IPS DF 19.7 (cell line): Measurements from ENCODE around the gene HECW1.
"Not testable (repeated sequence)": the region's sequence is repeated elsewhere in the genome, so short reads cannot be mapped to it uniquely, and the experiment has no call there.

Experiments used
- DNase-seq: peaks from one replicate; pipeline ENCODE4 v3.0.0-alpha.2; 2013; ENCODE audit warnings: low read depth, low spot score

Gene HECW1

DNA sequence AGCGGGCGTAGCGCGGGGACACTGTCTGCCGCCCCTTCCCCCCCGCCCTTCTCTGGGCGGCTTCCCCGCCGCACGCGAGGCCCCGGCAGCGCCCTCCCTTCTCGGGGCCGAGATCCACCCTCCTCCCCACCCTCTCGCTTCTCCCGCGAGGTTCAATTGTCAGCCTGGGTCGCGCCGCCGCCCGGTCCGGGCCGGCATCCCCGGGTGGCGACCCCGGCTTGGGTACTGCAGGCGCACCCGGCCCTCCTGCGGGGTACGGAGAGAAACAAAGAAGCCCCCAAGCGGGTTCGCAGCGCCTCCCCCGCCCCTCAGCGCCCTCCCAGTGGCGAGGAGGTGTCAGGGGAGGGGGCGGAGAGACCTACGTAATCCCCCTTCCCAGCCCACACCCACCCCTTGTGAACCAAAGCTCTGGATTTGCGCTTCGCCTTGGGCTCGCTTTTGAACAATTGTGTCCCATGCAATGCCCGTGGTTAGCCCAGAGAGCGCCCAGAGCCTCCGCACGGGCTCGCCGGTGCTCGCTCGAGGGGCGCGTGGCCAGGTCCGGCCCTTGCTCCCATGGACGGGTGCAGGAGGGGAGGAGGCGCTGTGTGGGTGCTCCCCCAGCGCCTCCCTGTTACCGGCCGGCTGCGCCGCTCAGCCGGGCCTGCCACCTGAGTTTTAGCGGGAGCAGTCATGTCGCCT, 634 bp downstream of the HECW1 start:
- DNase-seq, result no peak

DNA sequence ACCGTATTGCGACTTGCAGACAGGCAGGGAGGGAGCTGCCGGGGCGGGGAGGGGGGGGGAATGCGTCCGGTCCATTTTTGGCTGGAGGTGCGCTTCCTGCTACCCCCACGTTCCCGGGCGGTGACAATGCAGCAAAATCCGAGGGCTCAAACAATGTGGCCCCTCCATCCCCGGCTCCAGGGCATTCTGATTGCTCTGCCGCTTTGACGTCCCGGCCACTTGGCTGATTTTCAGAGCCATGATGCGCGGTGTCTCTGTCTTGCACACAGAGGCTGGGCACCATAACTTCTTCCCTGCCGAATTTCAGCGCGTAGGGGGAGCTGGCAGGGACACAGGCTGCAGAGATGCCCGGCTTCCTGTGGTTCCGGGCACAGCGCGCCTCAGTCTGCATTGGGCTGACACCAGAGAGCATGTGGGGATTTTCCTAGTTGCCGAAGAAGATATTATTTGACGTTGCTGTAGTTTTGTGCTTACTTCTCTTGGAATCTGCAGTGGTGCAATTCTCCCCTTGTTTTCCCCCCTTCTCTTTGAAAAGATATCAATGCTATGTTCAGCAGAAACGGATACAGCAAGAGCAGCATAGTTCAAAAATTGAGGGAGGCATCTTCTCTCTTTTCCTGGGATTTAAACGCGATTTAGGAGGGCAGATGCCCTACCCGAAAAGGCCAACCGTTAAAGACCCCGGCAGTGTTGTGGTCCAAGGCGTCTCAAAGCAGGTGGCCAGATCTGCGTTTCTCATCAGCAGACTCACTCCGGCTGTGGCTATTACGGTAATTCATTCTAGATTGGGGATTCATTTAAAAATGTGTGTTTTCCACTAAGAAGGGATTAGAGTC, 1.4 kb downstream of the HECW1 start:
- no peak for DNase-seq

DNA sequence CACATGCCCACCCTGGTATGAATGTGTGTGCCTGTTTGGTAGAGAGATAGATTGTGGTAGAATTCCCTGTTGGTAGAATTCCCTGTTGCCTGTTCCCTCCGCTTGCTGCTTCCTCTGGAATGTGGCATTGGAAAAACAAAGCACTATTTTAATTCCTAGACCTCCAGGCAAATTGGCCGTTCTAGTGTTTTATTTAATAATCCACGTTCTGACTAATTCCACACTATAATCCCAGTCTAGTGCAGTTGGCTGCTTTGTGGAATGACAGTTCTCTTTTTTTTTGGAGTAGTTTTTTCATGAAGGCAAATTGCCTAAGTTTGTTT, 2.0 kb downstream of the HECW1 start:
- no peak for DNase-seq

DNA sequence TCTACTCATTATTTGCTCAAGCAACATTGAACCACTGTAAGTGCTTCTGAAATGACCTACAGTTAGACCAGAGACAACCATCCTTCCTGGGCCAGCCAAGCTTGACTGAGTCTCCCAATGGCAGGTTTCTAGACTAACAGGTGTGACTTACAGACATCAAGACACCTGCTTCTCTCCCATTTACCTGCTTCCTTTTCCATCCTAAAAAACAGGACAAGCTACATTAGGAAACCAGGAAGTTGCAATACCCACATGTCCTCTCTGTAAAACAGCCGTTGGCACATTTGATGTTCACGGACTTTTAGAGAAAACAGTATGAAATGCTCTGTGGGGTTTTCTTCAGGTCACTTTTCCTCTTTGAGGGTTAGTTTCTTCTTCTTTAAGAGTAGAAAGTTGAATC, 4.0 kb downstream of the HECW1 start:
- no peak for DNase-seq

DNA sequence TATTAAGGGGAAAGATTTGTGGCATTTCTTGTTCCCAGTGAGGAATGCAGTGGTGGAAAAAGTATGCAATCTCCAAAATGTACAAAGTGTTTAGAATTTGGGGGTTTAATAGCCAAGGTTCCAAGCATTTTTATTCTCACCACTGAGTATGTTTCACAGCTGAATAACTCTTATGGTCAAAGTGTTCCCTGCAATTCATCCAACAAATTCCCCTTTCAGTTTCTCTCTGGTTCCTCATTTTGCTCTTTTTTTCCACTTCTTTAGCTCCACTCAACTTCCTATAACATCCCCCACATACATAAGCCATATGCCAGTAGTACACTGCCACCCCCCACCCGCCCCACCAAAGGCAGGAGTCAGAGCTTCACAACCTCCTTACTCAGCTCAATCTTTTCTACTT, 4.6 kb downstream of the HECW1 start:
- DNase-seq, result no peak

GRCh38 chr7:43117861-43118260, 5.4 kb downstream of the HECW1 start:
- DNase-seq, result no peak

DNA sequence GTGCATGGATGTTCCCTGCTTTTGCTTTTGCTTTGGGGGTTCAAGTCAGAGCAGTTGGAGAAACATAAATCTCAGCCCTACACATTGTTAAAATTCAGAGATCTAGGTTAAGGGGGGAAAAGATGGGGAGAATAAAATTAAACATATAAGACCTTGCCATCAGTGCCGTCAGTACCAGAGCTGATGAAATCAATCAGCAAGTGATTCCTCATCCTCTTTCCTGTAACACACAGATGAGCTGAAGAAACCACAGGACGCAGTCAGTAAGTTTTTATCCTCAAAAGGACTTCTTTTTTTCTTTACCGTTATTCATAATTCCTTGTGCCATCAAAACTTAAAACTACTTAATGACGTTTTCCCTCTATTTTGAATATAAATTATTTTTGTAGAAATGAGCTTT, 5.9 kb downstream of the HECW1 start:
- DNase-seq, result no peak

- no peak for DNase-seq
Measured at GRCh38 chr7:43119371-43120075, 7.1 kb downstream of the HECW1 start.

- no peak for DNase-seq
Measured at GRCh38 chr7:43121973-43122372, 9.5 kb downstream of the HECW1 start.

DNA sequence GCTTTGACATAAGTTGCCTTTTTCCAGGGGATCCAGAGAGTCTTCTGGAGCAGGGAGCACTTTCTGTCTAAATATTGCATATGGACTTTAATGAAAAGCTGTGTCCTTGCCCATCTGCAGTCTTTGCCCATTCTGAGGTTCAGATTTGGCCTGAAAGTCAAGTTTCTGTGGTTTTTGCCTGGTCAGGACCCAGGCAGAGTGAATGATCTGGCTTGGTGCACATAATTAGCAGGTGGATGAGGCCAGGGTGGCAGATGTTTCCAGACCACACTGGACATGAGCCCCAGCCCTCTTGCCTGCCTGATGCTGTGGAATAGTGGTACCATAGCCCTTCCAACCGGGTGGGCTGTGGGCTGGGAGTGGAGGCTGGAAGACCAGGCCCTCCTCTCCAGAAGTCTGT, 11.0 kb downstream of the HECW1 start:
- no peak for DNase-seq

DNA sequence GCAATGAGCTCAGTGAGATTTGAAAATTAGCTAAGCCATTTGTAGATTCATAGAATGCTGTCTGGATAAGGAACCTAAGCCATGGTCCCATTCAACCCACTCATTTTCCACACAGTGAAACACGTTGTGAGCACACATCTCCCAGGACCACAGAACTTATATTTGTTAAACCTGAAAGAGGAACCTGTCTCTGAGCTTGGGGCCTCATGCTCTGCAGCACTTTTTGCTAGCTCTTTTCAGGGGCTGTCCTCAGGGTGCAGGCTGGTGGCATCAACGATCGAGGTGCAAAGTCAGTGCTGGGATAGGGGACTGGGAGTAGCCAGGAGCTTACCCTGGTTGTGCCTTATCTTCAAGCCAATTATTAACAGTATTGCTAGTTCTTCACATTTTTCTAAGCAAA, 11.9 kb downstream of the HECW1 start:
- DNase-seq, result no peak

DNA sequence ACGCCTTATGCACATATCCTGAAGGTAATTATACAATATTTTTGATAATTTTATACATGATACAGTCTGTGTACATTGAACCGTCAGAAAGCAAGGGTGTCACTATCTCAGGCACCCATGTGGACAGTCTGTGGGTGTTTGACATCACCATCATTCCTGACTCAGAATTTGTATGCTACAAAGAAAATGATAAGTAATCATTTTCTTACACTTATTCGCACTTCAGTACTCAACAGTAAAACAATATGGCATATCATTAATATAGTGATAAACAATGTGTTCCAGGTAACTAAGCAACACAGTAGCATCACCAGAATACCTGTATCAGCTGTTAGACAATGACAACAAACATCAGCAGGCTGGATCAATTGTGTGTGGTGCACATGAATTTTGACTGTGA, 17.9 kb downstream of the HECW1 start:
- DNase-seq, result no peak

- peak; percentile 83 for DNase-seq
Measured at GRCh38 chr7:43135129-43135528, 22.7 kb downstream of the HECW1 start.

GRCh38 chr7:43136064-43136463, 23.6 kb downstream of the HECW1 start:
- DNase-seq, result no peak

GRCh38 chr7:43137121-43137744, 24.8 kb downstream of the HECW1 start:
- not testable (repeated sequence) for DNase-seq

DNA sequence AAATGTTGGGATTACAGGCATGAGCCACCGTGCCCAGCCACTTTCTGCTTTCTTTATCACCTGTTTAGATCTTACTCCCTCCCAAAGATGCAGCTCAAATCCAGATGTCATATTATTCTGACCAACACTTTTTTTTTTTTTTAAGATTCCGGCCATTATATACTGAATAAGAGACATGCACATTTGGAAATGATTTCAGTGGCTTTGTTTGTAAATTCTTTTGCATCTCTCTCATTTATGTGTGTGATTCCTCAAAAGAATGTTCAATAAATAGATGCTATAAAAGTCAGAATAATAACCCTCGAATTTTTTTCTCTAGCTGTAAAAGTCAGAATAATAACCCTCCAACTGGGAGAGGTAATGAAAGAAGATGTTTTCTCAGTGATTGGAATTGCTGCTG, 25.4 kb downstream of the HECW1 start:
- no peak for DNase-seq

GRCh38 chr7:43138710-43139109, 26.3 kb downstream of the HECW1 start:
- no peak for DNase-seq

DNA sequence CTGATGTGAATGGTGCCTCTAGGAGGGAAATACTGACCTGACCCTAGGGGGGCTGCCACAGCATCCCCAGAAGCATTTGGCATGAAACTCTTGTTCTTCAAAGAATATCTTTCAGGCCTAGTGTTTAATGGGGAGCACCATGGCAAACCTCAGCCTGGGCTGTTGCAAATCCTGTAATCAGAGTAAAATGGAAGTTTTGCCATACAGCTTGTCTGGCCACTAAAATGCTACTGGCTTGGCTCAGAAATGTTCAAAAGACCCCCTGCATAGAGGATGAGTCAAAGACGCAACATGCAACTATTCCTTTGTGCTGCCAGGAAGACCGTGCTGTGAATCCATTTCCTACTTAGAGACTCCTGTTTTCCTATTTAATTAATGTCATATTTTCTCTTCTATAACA, 26.7 kb downstream of the HECW1 start:
- peak; percentile 78 for DNase-seq

DNA sequence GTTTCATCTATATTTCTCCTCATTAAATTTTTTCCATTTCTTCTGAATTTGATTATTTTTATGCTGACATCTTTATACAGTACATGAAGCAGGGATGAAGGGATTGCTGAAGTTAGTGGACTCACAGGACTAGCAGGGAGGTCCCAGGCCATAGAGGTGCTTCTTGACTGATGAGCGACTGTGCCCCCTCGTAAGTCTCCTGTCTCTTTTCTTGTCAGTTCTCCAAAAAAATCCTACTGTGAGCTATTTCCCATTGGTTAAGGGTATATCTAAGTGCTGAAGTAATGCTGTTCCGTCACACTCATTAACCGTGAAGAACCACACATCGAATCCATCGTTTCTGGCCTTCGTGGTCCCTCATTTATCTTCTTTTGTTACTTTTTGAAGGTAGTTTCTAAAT, 27.7 kb downstream of the HECW1 start:
- no peak for DNase-seq

DNA sequence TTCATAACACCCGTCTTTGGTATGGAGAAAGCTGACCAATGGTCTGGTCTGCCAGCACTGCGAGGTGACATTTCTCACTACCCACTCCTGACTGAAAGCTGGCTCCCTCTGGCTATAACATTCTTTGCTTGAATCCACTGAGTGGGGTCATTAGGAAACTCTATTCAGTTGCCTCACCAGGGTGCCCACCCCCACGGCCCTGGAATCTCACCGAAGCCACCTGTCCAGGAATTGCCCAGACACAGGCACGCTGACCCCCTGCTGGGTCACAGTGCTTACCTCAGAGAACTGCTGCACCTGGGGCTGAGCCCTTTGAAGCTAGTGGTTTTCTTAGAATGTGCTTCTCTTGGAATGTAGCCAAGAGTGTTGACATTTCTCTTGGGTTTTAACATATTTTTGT, 28.6 kb downstream of the HECW1 start:
- peak; percentile 93 for DNase-seq

GRCh38 chr7:43142703-43143102, 30.3 kb downstream of the HECW1 start:
- DNase-seq, result no peak

DNA sequence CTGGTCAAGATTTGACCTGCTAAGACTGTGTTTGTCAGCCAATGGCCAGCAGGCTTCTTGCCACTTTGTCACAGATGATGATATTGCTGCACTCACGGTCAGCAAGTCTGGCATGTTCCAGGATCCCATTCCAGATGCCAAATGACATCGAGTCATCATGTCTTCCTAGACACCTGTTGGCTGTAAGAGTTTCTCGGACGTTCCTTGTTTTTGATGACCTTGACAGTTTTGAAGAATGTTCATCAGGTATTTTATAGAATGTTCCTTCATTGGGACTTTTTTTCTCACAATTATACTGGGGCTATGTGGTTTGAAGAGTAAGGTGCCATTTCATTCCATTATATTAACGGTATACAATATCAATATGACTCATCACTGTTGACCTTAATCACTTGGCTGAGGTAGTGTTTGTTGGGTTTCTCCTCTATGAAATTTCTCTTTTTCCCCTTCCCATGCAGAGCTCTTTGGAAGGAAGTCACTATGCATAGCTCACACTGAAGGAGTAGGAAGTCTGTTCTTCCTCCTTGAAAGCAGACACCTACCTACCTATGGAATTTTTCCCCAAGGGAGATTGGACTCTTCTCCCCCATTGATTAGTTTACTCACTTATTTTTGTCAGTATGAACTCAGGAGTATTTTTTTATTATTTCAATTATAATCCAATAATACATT, 31.6 kb downstream of the HECW1 start:
- no peak for DNase-seq
